ENCODE data around the gene CD84. TPM values are rescaled to one million over a fixed set of nuclear protein-coding genes. Genes with fewer than 3 reads are reported as not detected.

Gene CD84
- total RNA-seq, 4 donors from 2014 or later, result 2.4 to 12.0 (median 6.2) TPM

GRCh38 chr1:160491981-160492380 is 87.3 kb downstream of the CD84 start:
- no peaks in the 10 kb centered on the region for H3K4me1 ChIP-seq
- peaks cover 0 to 5% (median 0%) of the 10 kb centered on the region in 4 donors for H3K9me3 ChIP-seq
- no peaks in the 10 kb centered on the region for H3K36me3 ChIP-seq
- no peak for DNase-seq (ENCODE audit: low spot score in 2 of 2)
- no peak for TF ChIP-seq EP300 (IDR thresholded peaks at IDR 0.05)
- TF ChIP-seq POLR2A (IDR thresholded peaks at IDR 0.05), result no peak
- TF ChIP-seq CTCF (IDR thresholded peaks at IDR 0.05), result no peak
- 87 to 94% methylated on average over 3 of the region's 3 CpGs for WGBS, 2 donors
- H3K27ac ChIP-seq, result no peak overlapping the region
- H3K4me3 ChIP-seq, result no peak overlapping the region
- H3K27me3 ChIP-seq, result no peaks in the 10 kb centered on the region

Other genes starting within 250 kb of the CD84 start
- gene COPA, start 236.2 kb downstream of the CD84 start, total RNA-seq, result 100 to 1,000 TPM in 3 of 4 donors, 10 to 100 TPM in 1; 92.2 to 127 (median 112) TPM
- 10 to 100 TPM; 60.6 to 85.5 (median 73.0) TPM for gene NCSTN, start 236.1 kb downstream of the CD84 start, total RNA-seq
- gene NHLH1, start 212.4 kb downstream of the CD84 start, total RNA-seq, result not detected
- 1 to 10 TPM in 3 of 4 donors, under 1 TPM in 1; 0.84 to 2.0 (median 1.4) TPM for gene VANGL2, start 178.9 kb downstream of the CD84 start, total RNA-seq
- gene SLAMF6, start 56.2 kb downstream of the CD84 start, total RNA-seq, result 1 to 10 TPM in 1 of 4 donors, under 1 TPM in 3; 0.20 to 1.5 (median 0.46) TPM
- gene SLAMF1, start 67.5 kb upstream of the CD84 start, total RNA-seq, result 1 to 10 TPM in 1 of 4 donors, under 1 TPM in 1, not detected in 2; 0.39 to 1.3 TPM
- gene CD48, start 132.3 kb upstream of the CD84 start, total RNA-seq, result 1 to 10 TPM; 1.5 to 5.9 (median 2.0) TPM
- under 1 TPM; 0.22 to 0.90 (median 0.51) TPM for gene SLAMF7, start 159.8 kb upstream of the CD84 start, total RNA-seq
- 1 to 10 TPM in 2 of 4 donors, under 1 TPM in 1, not detected in 1; 0.22 to 3.0 (median 1.9) TPM for gene LY9, start 216.7 kb upstream of the CD84 start, total RNA-seq